Ovary (tissue), 3 donors: Measurements from ENCODE around the gene CEP85L.

ENCODE experiments used
- POLR2A ChIP-seq: fragments of 450-650 bp; IDR thresholded peaks from one replicate; pipeline ENCODE4 v1.6.1; 2017; ENCODE audit warnings: antibody characterized with exemption, mild to moderate bottlenecking, moderate library complexity
- TF ChIP-seq, protein P1 (sequence below), 3 donors: fragments of 450-650 bp in 2 of 3; fragments of 200-600 bp in 1 of 3; IDR thresholded peaks; one replicate each; pipeline versions ENCODE4 v1.5.1 to v1.8.0; 2016 to 2022; ENCODE audit warnings: antibody characterized with exemption in 3 of 3, mild to moderate bottlenecking in 1 of 3
- donor health status: DM: no; HTN: no; CAD: no.

DNA sequence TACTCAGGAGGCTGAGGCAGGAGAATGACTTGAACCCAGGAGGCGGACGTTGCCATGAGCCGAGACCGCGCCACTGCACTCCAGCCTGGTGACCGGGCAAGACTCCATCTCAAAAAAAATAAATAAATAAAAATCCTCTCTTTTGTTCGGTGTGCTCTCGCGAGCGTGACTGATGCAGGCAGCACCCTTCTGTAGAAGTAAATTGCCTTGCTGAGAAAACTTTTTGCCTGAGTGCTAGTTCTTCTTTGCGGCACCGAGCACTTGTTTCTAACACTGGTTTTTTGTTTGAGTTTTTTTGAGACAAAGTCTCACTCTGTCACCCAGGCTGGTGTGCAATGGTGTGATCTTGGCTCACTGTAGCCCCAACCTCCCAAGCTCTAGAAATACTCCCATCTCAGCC lies 72.8 kb downstream of the CEP85L start:
- TF ChIP-seq, protein P1, sequence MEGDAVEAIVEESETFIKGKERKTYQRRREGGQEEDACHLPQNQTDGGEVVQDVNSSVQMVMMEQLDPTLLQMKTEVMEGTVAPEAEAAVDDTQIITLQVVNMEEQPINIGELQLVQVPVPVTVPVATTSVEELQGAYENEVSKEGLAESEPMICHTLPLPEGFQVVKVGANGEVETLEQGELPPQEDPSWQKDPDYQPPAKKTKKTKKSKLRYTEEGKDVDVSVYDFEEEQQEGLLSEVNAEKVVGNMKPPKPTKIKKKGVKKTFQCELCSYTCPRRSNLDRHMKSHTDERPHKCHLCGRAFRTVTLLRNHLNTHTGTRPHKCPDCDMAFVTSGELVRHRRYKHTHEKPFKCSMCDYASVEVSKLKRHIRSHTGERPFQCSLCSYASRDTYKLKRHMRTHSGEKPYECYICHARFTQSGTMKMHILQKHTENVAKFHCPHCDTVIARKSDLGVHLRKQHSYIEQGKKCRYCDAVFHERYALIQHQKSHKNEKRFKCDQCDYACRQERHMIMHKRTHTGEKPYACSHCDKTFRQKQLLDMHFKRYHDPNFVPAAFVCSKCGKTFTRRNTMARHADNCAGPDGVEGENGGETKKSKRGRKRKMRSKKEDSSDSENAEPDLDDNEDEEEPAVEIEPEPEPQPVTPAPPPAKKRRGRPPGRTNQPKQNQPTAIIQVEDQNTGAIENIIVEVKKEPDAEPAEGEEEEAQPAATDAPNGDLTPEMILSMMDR (IDR thresholded peaks at IDR 0.05) = no peak
- no peak for TF ChIP-seq POLR2A
